ENCODE data around the gene NTNG1. TPM values are rescaled to one million over a fixed set of nuclear protein-coding genes. Genes with fewer than 3 reads are reported as not detected.

NTNG1 gene
- total and polyA plus RNA-seq, 2 of the 13 experiments (the other 11 are each of a cell fraction or from before 2014, with no cell fraction given) = not detected

- H3K27me3 ChIP-seq (ENCODE audit: control insufficient read depth in 1 of 2, insufficient read depth in 2 of 2, low read length in 2 of 2) = no peaks in the 10 kb centered on the region; a peak in 1 of 5 replicates
- no peak overlapping the region for H3K27ac ChIP-seq (ENCODE audit: extremely low read length, insufficient read depth, low read length)
- FAIRE-seq (no peak), DNase-seq (ENCODE audit: low spot score) (no peak), ATAC-seq (no peak)
- no TSS peak for BruUV-seq (replicated peaks)
- POLR2A ChIA-PET = no interaction called here
- in situ Hi-C loops (cut with HindIII; ENCODE audit: extremely low pct_ligation_motif_present, low pct_unique_long_range_greater_than_20kb) (no loop called here), intact Hi-C loops (cut with micrococcal nuclease; ENCODE audit: unreplicated experiment) (no loop called here)
- no peak for TF ChIP-seq CENPT (CRISPR knock-in tag; IDR thresholded peaks at IDR 0.05; ENCODE audit: low read depth)
- no peak for TF ChIP-seq FOXA3 (CRISPR knock-in tag; IDR thresholded peaks at IDR 0.05)
- no peak for TF ChIP-seq BCL3 (CRISPR knock-in tag; IDR thresholded peaks at IDR 0.05)
- no peak for TF ChIP-seq TAF1 (CRISPR knock-in tag; IDR thresholded peaks at IDR 0.05)
- TF ChIP-seq NFYB (CRISPR knock-in tag; IDR thresholded peaks at IDR 0.05) = no peak
- no peak for TF ChIP-seq DZIP1 (CRISPR knock-in tag; IDR thresholded peaks at IDR 0.05)
- no peak overlapping the region for H3K9ac ChIP-seq (ENCODE audit: insufficient read depth, low read depth, low read length)
- 0% methylated on average over 3 of the region's 3 CpGs for WGBS (ENCODE audit: low lambda C conversion rate)
- no peaks in the 10 kb centered on the region for H3K79me2 ChIP-seq (ENCODE audit: insufficient read depth, low read length)
- H4K20me1 ChIP-seq (ENCODE audit: insufficient read depth, low read length) = no peaks in the 10 kb centered on the region
- CTCF ChIA-PET (ENCODE audit: low intra/inter-chr PET ratio, low total read pairs) = no interaction called here
- H3K4me1 ChIP-seq (ENCODE audit: insufficient read depth, low read length) = no peaks in the 10 kb centered on the region
- H3K4me3 ChIP-seq (replicated peaks in 1 of 3; ENCODE audit: insufficient read depth in 1 of 3, low read depth in 2 of 3, low read length in 3 of 3) = no peak overlapping the region
- H3K9me3 ChIP-seq (ENCODE audit: low read length) = no peaks in the 10 kb centered on the region
- no peak overlapping the region for H3K4me2 ChIP-seq (ENCODE audit: low read depth, low read length)
- no peak overlapping the region for H2AFZ ChIP-seq (ENCODE audit: low read length)
- no peaks in the 10 kb centered on the region for H3K36me3 ChIP-seq (replicated peaks in 1 of 2; ENCODE audit: control insufficient read depth in 1 of 2, insufficient read depth in 2 of 2, low read length in 2 of 2)
These were observed 28.8 kb downstream of the NTNG1 start for GRCh38 chr1:107169615-107170014.
